ENCODE data around the gene ASB2. TPM values are rescaled to one million over a fixed set of nuclear protein-coding genes. Genes with fewer than 3 reads are reported as not detected.
A peak's percentile ranks its signal among the peaks of the same experiment; 100 is the strongest.

The ASB2 gene
- total and polyA plus RNA-seq, 2 donors (not counting 1 experiment from before 2014, with no cell fraction given), result 0.99 to 1.5 TPM

- TF ChIP-seq, protein P1, sequence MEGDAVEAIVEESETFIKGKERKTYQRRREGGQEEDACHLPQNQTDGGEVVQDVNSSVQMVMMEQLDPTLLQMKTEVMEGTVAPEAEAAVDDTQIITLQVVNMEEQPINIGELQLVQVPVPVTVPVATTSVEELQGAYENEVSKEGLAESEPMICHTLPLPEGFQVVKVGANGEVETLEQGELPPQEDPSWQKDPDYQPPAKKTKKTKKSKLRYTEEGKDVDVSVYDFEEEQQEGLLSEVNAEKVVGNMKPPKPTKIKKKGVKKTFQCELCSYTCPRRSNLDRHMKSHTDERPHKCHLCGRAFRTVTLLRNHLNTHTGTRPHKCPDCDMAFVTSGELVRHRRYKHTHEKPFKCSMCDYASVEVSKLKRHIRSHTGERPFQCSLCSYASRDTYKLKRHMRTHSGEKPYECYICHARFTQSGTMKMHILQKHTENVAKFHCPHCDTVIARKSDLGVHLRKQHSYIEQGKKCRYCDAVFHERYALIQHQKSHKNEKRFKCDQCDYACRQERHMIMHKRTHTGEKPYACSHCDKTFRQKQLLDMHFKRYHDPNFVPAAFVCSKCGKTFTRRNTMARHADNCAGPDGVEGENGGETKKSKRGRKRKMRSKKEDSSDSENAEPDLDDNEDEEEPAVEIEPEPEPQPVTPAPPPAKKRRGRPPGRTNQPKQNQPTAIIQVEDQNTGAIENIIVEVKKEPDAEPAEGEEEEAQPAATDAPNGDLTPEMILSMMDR (conservative IDR thresholded peaks at IDR 0.05 in 1 of 2, IDR thresholded peaks at IDR 0.05 in 1 of 2; ENCODE audit: low read depth in 1 of 2, low read length in 2 of 2), result peak; percentile 11 to 22
- TF ChIP-seq EZH2 (IDR thresholded peaks at IDR 0.05; ENCODE audit: low read length, missing control alignments), result no peak
- DNase-seq (ENCODE audit: low read depth in 2 of 2), result no peak
These were observed 40.1 kb downstream of the ASB2 start for GRCh38 chr14:93936245-93936644.

DNA sequence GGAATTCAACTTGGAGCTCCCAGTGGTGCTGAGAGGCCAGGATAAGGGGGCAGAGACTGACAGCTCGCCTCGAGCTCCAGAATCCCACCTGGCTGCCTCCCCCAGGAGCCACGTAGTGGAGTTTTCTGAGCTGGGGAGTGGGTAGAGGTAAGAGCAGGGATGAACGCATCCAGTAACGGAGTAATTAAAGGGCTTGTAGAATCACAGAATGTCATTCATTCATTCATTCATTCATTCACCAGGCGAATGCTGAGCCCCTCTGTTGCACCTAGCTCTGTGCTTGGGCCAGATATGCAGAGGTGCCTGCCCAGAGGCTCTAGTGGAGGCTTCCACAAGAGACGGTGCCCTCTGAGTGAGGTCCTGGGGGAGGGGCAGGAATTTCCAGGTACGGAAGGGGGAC lies 41.2 kb downstream of the ASB2 start:
- Histone ChIP-seq H3K9me3 (ENCODE audit: control insufficient read depth, insufficient read depth, low read depth, low read length) (no peaks in the 10 kb centered on the region), H3K4me2 (ENCODE audit: extremely low read depth, insufficient read depth, low read length) (no peak overlapping the region), H3K27me3 (ENCODE audit: control insufficient read depth, insufficient read depth, low read length) (no peaks in the 10 kb centered on the region), H3K36me3 (ENCODE audit: control insufficient read depth, insufficient read depth, low read length) (no peaks in the 10 kb centered on the region), H3K4me3 (replicated peaks in 1 of 4; ENCODE audit: control extremely low read depth in 1 of 4, insufficient read depth in 1 of 4, low read depth in 3 of 4, low read length in 4 of 4) (no peak overlapping the region), H4K20me1 (ENCODE audit: control insufficient read depth, extremely low read depth, insufficient read depth, low read length) (no peaks in the 10 kb centered on the region), H2AFZ (ENCODE audit: low read length) (no peak overlapping the region), H3K27ac (ENCODE audit: insufficient read depth, low read length) (no peak overlapping the region), H3K4me1 (ENCODE audit: control insufficient read depth, extremely low read depth, insufficient read depth, low read length) (no peaks in the 10 kb centered on the region), H3K79me2 (ENCODE audit: control insufficient read depth, insufficient read depth, low read length) (no peaks in the 10 kb centered on the region), H3K9ac (ENCODE audit: insufficient read depth, low read length) (no peak overlapping the region)
- TF ChIP-seq EZH2 (IDR thresholded peaks at IDR 0.05; ENCODE audit: low read length, missing control alignments), result no peak
- TF ChIP-seq, protein P1 (conservative IDR thresholded peaks at IDR 0.05 in 1 of 2, IDR thresholded peaks at IDR 0.05 in 1 of 2; ENCODE audit: low read depth in 1 of 2, low read length in 2 of 2), result no peak
- no peak for DNase-seq (ENCODE audit: low read depth in 2 of 2)

More at GRCh38 chr14:93936245-93936644, 40.1 kb downstream of the ASB2 start:
- no peak overlapping the region for H3K27ac ChIP-seq (ENCODE audit: insufficient read depth, low read length)
- H3K9ac ChIP-seq (ENCODE audit: insufficient read depth, low read length), result no peak overlapping the region
- H3K9me3 ChIP-seq (ENCODE audit: control insufficient read depth, insufficient read depth, low read depth, low read length), result no peaks in the 10 kb centered on the region
- no peaks in the 10 kb centered on the region for H3K4me1 ChIP-seq (ENCODE audit: control insufficient read depth, extremely low read depth, insufficient read depth, low read length)
- H3K4me2 ChIP-seq (ENCODE audit: extremely low read depth, insufficient read depth, low read length), result no peak overlapping the region
- H2AFZ ChIP-seq (ENCODE audit: low read length), result no peak overlapping the region
- no peaks in the 10 kb centered on the region for H4K20me1 ChIP-seq (ENCODE audit: control insufficient read depth, extremely low read depth, insufficient read depth, low read length)
- no peaks in the 10 kb centered on the region for H3K36me3 ChIP-seq (ENCODE audit: control insufficient read depth, insufficient read depth, low read length)
- no peaks in the 10 kb centered on the region for H3K79me2 ChIP-seq (ENCODE audit: control insufficient read depth, insufficient read depth, low read length)
- H3K4me3 ChIP-seq (replicated peaks in 1 of 4; ENCODE audit: control extremely low read depth in 1 of 4, insufficient read depth in 1 of 4, low read depth in 3 of 4, low read length in 4 of 4), result no peak overlapping the region
- H3K27me3 ChIP-seq (ENCODE audit: control insufficient read depth, insufficient read depth, low read length), result no peaks in the 10 kb centered on the region

- Histone ChIP-seq H4K20me1 (ENCODE audit: control insufficient read depth, extremely low read depth, insufficient read depth, low read length) (no peaks in the 10 kb centered on the region), H3K36me3 (ENCODE audit: control insufficient read depth, insufficient read depth, low read length) (no peaks in the 10 kb centered on the region), H3K4me3 (replicated peaks in 1 of 4; ENCODE audit: control extremely low read depth in 1 of 4, insufficient read depth in 1 of 4, low read depth in 3 of 4, low read length in 4 of 4) (no peak overlapping the region), H3K79me2 (ENCODE audit: control insufficient read depth, insufficient read depth, low read length) (no peaks in the 10 kb centered on the region), H3K4me1 (ENCODE audit: control insufficient read depth, extremely low read depth, insufficient read depth, low read length) (no peaks in the 10 kb centered on the region), H3K4me2 (ENCODE audit: extremely low read depth, insufficient read depth, low read length) (no peak overlapping the region), H3K9ac (ENCODE audit: insufficient read depth, low read length) (no peak overlapping the region), H3K9me3 (ENCODE audit: control insufficient read depth, insufficient read depth, low read depth, low read length) (no peaks in the 10 kb centered on the region), H2AFZ (ENCODE audit: low read length) (no peak overlapping the region), H3K27me3 (ENCODE audit: control insufficient read depth, insufficient read depth, low read length) (no peaks in the 10 kb centered on the region), H3K27ac (ENCODE audit: insufficient read depth, low read length) (no peak overlapping the region)
- no peak for DNase-seq (ENCODE audit: low read depth in 2 of 2)
- TF ChIP-seq EZH2 (IDR thresholded peaks at IDR 0.05; ENCODE audit: low read length, missing control alignments), result no peak
- TF ChIP-seq, protein P1 (conservative IDR thresholded peaks at IDR 0.05 in 1 of 2, IDR thresholded peaks at IDR 0.05 in 1 of 2; ENCODE audit: low read depth in 1 of 2, low read length in 2 of 2), result no peak
These were observed 43.7 kb downstream of the ASB2 start for GRCh38 chr14:93932642-93933041.
